Endothelial cell of umbilical vein (primary cell): ENCODE measurements around the gene IL10. TPM values are rescaled to one million over a fixed set of nuclear protein-coding genes. Genes with fewer than 3 reads are reported as not detected.

Experiments used
- BruUV-seq: library from RNA; stranded (reverse); fragments of 400-500 nt; replicated peaks from 2 replicates; lab custom pipeline; 2021; lab: Mats Ljungman, UMichigan
- CTCF ChIA-PET: fragments of 300-600, 350-600 bp; sonication (Branson Sonifier 250); formaldehyde crosslinking; loops from one replicate; lab custom pipeline; 2021; ENCODE audit warnings: antibody characterized with exemption, inconsistent platforms; lab: Charles Lee
- POLR2A ChIA-PET: fragments of 300-600, 350-600 bp; sonication (Branson Sonifier 250); formaldehyde crosslinking; loops from one replicate; lab custom pipeline; 2021; ENCODE audit warnings: antibody characterized with exemption, inconsistent platforms; lab: Charles Lee
- DNase-seq: peaks from one replicate; pipeline ENCODE4 v3.0.0-alpha.2; 2011; ENCODE audit warnings: low read depth, low spot score
- FAIRE-seq: peaks from 2 replicates; lab custom pipeline; 2011; peaks lifted over from hg19 to GRCh38; lab: Jason Lieb, UNC
- H2AFZ ChIP-seq: 2 replicates; pipeline ENCODE4 v1.6.0; 2012; ENCODE audit warnings: low read depth, low read length, control low read depth, inconsistent platforms
- H3K27ac ChIP-seq: 2 replicates; pipeline ENCODE4 v1.5.1; 2011; ENCODE audit warnings: low read depth, mild to moderate bottlenecking, control low read depth, low read length, moderate library complexity; ENCODE audit not compliant: insufficient read depth
- H3K27me3 ChIP-seq, 2 experiments: 2 replicates each; pipeline versions ENCODE4 v1.6.0 to v1.6.1; 2011; ENCODE audit warnings: low read length in 2 of 2, mixed read lengths in 1 of 2; ENCODE audit not compliant: control insufficient read depth in 2 of 2, insufficient read depth in 2 of 2
- H3K36me3 ChIP-seq, 2 experiments: 2 replicates in 1 of 2; 3 replicates in 1 of 2; pipeline ENCODE4 v1.5.1; 2011; ENCODE audit warnings: low read length in 2 of 2, mild to moderate bottlenecking in 1 of 2, moderate library complexity in 1 of 2; ENCODE audit not compliant: control insufficient read depth in 2 of 2, insufficient read depth in 2 of 2; ENCODE audit errors: extremely low read depth in 1 of 2
- H3K4me1 ChIP-seq: 3 replicates; pipeline ENCODE4 v1.5.1; 2011; ENCODE audit warnings: mild to moderate bottlenecking, low read length; ENCODE audit not compliant: control insufficient read depth, insufficient read depth; ENCODE audit errors: extremely low read depth
- H3K4me2 ChIP-seq: 2 replicates; pipeline ENCODE4 v1.6.1; 2011; ENCODE audit warnings: low read length, control low read depth, mixed read lengths; ENCODE audit not compliant: insufficient read depth
- H3K4me3 ChIP-seq, 3 experiments: fragments of 200-600 bp in 1 of 3; sonication (generic), shearing (Covaris generic) in 1 of 3; replicated peaks in 1 of 3; 2 replicates each; pipeline ENCODE4 v1.5.1; 2011 to 2016; ENCODE audit warnings: control low read depth in 3 of 3, low read length in 3 of 3, mild to moderate bottlenecking in 2 of 3, inconsistent platforms in 1 of 3, low read depth in 1 of 3, moderate library complexity in 1 of 3; ENCODE audit not compliant: insufficient read depth in 1 of 3
- H3K79me2 ChIP-seq: 2 replicates; pipeline ENCODE4 v1.6.0; 2012; ENCODE audit warnings: low read length, inconsistent platforms; ENCODE audit not compliant: control insufficient read depth, insufficient read depth
- H3K9ac ChIP-seq: replicated peaks from 2 replicates; pipeline ENCODE3; 2011; ENCODE audit warnings: low read length, control low read depth; ENCODE audit not compliant: insufficient read depth; ENCODE audit errors: extremely low read depth
- H3K9me1 ChIP-seq: replicated peaks from 3 replicates; pipeline ENCODE4 v1.6.0; 2011; ENCODE audit warnings: mild to moderate bottlenecking, low read length; ENCODE audit not compliant: control insufficient read depth, insufficient read depth; ENCODE audit errors: extremely low read depth
- H3K9me3 ChIP-seq: replicated peaks from 2 replicates; pipeline ENCODE4 v1.5.1; 2012; ENCODE audit warnings: low read length, inconsistent platforms; ENCODE audit not compliant: control insufficient read depth, insufficient read depth
- H4K20me1 ChIP-seq: replicated peaks from 2 replicates; pipeline ENCODE3; 2011; ENCODE audit warnings: mild to moderate bottlenecking, low read length; ENCODE audit not compliant: control insufficient read depth, insufficient read depth; ENCODE audit errors: extremely low read depth
- CTCF ChIP-seq, 2 donors: IDR thresholded peaks; 1 replicate in 1 of 2; 2 replicates in 1 of 2; pipeline ENCODE4 v1.5.1; 2011; ENCODE audit warnings: low read length in 2 of 2, mild to moderate bottlenecking in 2 of 2, moderate library complexity in 2 of 2, control low read depth in 1 of 2, inconsistent platforms in 1 of 2, low read depth in 1 of 2; ENCODE audit not compliant: insufficient read depth in 1 of 2; ENCODE audit errors: extremely low read depth in 1 of 2
- EZH2 ChIP-seq: IDR thresholded peaks from 2 replicates; pipeline ENCODE4 v1.6.1; 2012; ENCODE audit warnings: borderline replicate concordance, low read depth, mild to moderate bottlenecking, moderate library complexity, low read length, inconsistent platforms; ENCODE audit not compliant: severe bottlenecking
- FOS ChIP-seq: IDR thresholded peaks from 2 replicates; pipeline ENCODE4 v1.6.1; 2011; ENCODE audit warnings: mild to moderate bottlenecking, low read length, moderate library complexity, borderline replicate concordance; ENCODE audit not compliant: insufficient read depth
- GATA2 ChIP-seq: IDR thresholded peaks from 2 replicates; pipeline ENCODE4 v1.7.0; 2011; ENCODE audit warnings: low read depth, mild to moderate bottlenecking, moderate library complexity, mixed read lengths, low read length; ENCODE audit not compliant: insufficient read length, insufficient read depth
- JUN ChIP-seq: IDR thresholded peaks from 2 replicates; pipeline ENCODE4 v1.6.1; 2011; ENCODE audit warnings: borderline replicate concordance, low read depth; ENCODE audit not compliant: insufficient read length, insufficient read depth
- MAX ChIP-seq: IDR thresholded peaks from 2 replicates; pipeline ENCODE4 v1.6.1; 2011; ENCODE audit not compliant: insufficient read depth, insufficient read length
- MYC ChIP-seq: IDR thresholded peaks from one replicate; pipeline ENCODE4 v1.6.1; 2011; ENCODE audit warnings: mild to moderate bottlenecking, low read depth, low read length
- POLR2A ChIP-seq: IDR thresholded peaks from 2 replicates; pipeline ENCODE4 v1.6.1; 2012; ENCODE audit warnings: low read depth, mild to moderate bottlenecking, control low read depth, low read length
- POLR2AphosphoS5 ChIP-seq: IDR thresholded peaks from 2 replicates; pipeline ENCODE4 v1.6.1; 2012; ENCODE audit warnings: low read depth, mild to moderate bottlenecking, control low read depth, low read length, moderate library complexity; ENCODE audit not compliant: insufficient read depth
- dilution Hi-C: fragments of 300-500 bp; cut with MboI; formaldehyde crosslinking; loops from one replicate; pipeline ENCODE4 v1.15.0; 2019; ENCODE audit warnings: low sequenced_read_pairs; ENCODE audit not compliant: extremely low pct_ligation_motif_present
- intact Hi-C: fragments of 100-400 bp; cut with micrococcal nuclease; formaldehyde crosslinking; loops from one replicate; pipeline ENCODE4 v1.10.0; 2022
- polyA plus RNA-seq, 4 experiments: library from polyadenylated mRNA; depleted of rRNA in 3 of 4; stranded (reverse) in 3 of 4; unstranded in 1 of 4; fragments of >200 nt; gene quantifications; 2 replicates each; pipeline versions ENCODE4 v1.2.1 to v1.2.3, GENCODE V29; 2011 to 2012; ENCODE audit warnings: missing spikeins in 1 of 4
- total RNA-seq: library from RNA; stranded (reverse); gene quantifications from 2 replicates; pipeline ENCODE4 v1.2.3, GENCODE V29; 2021

The IL10 gene
- total and polyA plus RNA-seq, 2 donors (not counting 3 experiments of a cell fraction or from before 2014, with no cell fraction given): not detected

DNA sequence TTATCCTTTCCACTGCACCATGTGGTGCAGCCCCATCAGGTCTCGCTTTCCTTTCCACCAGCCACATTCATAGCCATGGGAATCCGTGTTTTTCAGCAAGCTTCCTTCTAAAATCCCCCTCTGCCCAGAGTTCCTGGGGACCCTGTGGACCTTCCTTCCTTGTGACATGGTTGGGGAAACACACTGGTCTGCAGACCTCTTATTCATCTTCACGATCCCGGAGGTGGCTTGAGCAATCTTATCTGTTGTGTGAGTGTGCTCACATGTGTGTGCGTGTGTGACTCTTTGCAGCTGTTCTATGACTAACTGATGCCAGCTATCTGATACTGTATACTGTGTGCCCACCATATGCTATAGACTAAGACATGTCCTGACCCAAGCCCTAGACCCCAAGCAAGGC lies 15.6 kb upstream of the IL10 start:
- BruUV-seq: no TSS peak
- intact Hi-C loops (no loop called here), dilution Hi-C loops (no loop called here)
- ChIA-PET POLR2A (no interaction called here), CTCF (interaction anchor here (1.2 to 1.4 kb wide), 2 partner anchors 10 to 124 kb away, joined by 3 read pairs; no protein-coding TSS in a partner anchor)
- Histone ChIP-seq H3K9me1 (no peaks in the 10 kb centered on the region), H4K20me1 (no peaks in the 10 kb centered on the region), H3K9ac (no peak overlapping the region), H3K27me3 (peaks cover 0 to 2% of the 10 kb centered on the region in 2 experiments), H3K4me1 (no peaks in the 10 kb centered on the region), H2AFZ (no peak overlapping the region), H3K36me3 (no peaks in the 10 kb centered on the region), H3K79me2 (no peaks in the 10 kb centered on the region), H3K4me3 (no peak overlapping the region), H3K4me2 (no peak overlapping the region), H3K27ac (no peak overlapping the region), H3K9me3 (no peaks in the 10 kb centered on the region)
- TF ChIP-seq GATA2 (no peak), POLR2A (no peak), MAX (no peak), FOS (no peak), JUN (no peak), POLR2AphosphoS5 (no peak), EZH2 (no peak), CTCF (IDR thresholded peaks at IDR 0.05; ENCODE audit: extremely low read depth in 1 of 2, insufficient read depth in 1 of 2, low read depth in 1 of 2, low read length in 2 of 2) (no peak), MYC (no peak)
- no peak for DNase-seq
- FAIRE-seq: no peak
